Activated CD4-positive, alpha-beta T cell treated with anti-CD3 and anti-CD28 coated beads for 36 hours (primary cell): ENCODE measurements around the gene IPO11. TPM values are rescaled to one million over a fixed set of nuclear protein-coding genes. Genes with fewer than 3 reads are reported as not detected.
"Not testable (repeated sequence)": the region's sequence is repeated elsewhere in the genome, so short reads cannot be mapped to it uniquely, and the experiment has no call there.

Experiments
- ATAC-seq: fragments of 200-7000 bp; cut with Tn5 transposase; one replicate; pipeline ENCODE4 v1.10.0; 2021; ENCODE audit warnings: mild to moderate bottlenecking, moderate library complexity
- CTCF ChIA-PET: fragments of 350-600 bp; sonication (Branson Sonifier 250); formaldehyde crosslinking; loops from one replicate; lab custom pipeline; 2021; ENCODE audit warnings: antibody characterized with exemption; lab: Charles Lee
- POLR2A ChIA-PET: fragments of 350-600 bp; sonication (Branson Sonifier 250); formaldehyde crosslinking; loops from one replicate; lab custom pipeline; 2021; ENCODE audit warnings: antibody characterized with exemption, inconsistent platforms; lab: Charles Lee
- DNase-seq: peaks from one replicate; pipeline ENCODE4 v3.0.0-alpha.2; 2020
- H3K27ac Mint-ChIP-seq: one replicate; pipeline ENCODE4 v1.8.0; 2021; ENCODE audit warnings: mixed read lengths
- H3K27me3 Mint-ChIP-seq: one replicate; pipeline ENCODE4 v1.8.0; 2021; ENCODE audit warnings: mixed read lengths
- H3K36me3 Mint-ChIP-seq: one replicate; pipeline ENCODE4 v1.8.0; 2021; ENCODE audit warnings: low read depth, mixed read lengths
- H3K4me1 Mint-ChIP-seq: one replicate; pipeline ENCODE4 v1.8.0; 2021; ENCODE audit warnings: mixed read lengths
- H3K4me3 Mint-ChIP-seq: one replicate; pipeline ENCODE4 v1.8.0; 2021; ENCODE audit warnings: mild to moderate bottlenecking, moderate library complexity, mixed read lengths
- H3K9me3 Mint-ChIP-seq: one replicate; pipeline ENCODE4 v1.8.0; 2021; ENCODE audit warnings: low read depth, mixed read lengths
- intact Hi-C, 2 experiments: fragments of 100-400 bp; cut with DNase I in 1 of 2; cut with micrococcal nuclease in 1 of 2; formaldehyde crosslinking; loops; one replicate each; pipeline versions ENCODE4 v1.14.2 to v1.15.1; 2022 to 2024; cut with DNase I, micrococcal nuclease
- total RNA-seq, 2 experiments: library from RNA; stranded (reverse); gene quantifications; one replicate each; pipeline ENCODE4 v1.2.3, GENCODE V29; 2021

Gene IPO11
- total RNA-seq, 2 experiments from 2014 or later, result 57.2 to 69.9 TPM

DNA sequence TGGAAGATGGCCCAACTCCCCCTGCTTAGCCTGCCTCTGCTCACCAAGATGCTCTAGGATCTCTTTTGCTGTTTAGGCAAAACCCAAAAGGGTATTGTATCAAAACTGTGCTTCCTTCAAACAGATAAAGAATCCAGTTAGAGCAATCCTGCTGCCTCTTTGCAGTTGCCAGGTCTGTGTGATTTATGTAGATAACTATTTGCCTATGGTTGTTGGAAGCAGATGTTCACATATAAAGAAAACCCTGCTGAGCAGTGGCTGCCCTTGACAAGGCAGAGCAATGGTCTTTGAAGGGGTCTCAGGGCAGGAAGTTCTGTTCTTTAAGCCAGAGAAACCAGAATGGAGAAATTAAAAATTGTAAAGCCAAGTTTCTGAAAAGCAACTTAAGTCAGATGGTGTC, 234.7 kb downstream of the IPO11 start:
- peaks cover 2% of the 10 kb centered on the region for H3K4me1 Mint-ChIP-seq
- intact Hi-C loops, result no loop called here
- no peak for DNase-seq
- no peaks in the 10 kb centered on the region for H3K27me3 Mint-ChIP-seq
- no peak overlapping the region for H3K27ac Mint-ChIP-seq
- POLR2A ChIA-PET, result no interaction called here
- no peaks in the 10 kb centered on the region for H3K36me3 Mint-ChIP-seq
- CTCF ChIA-PET, result no interaction called here
- no peak overlapping the region for H3K4me3 Mint-ChIP-seq
- H3K9me3 Mint-ChIP-seq, result no peaks in the 10 kb centered on the region
- no peak for ATAC-seq

DNA sequence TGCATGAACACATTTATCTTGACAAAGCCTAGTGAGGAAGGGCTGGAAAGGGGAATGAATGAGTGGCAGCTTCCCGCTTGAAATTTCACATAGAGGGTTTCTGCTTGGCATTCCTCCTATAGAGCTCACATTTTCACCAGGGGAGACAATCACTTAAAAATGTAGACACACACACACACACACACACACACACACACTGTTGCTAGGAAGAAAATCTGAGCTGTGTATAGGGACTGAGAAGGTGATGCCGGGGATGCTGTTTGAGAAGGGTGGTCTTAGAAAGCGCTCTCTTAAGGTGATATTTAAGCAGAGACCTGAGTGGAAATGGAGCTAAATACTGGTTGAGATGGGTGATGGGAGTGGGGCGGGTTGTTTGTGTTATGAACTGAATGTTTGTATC, 236.5 kb downstream of the IPO11 start:
- no peak overlapping the region for H3K4me3 Mint-ChIP-seq
- CTCF ChIA-PET, result no interaction called here
- POLR2A ChIA-PET, result no interaction called here
- H3K27ac Mint-ChIP-seq, result no peak overlapping the region
- peaks cover 2% of the 10 kb centered on the region for H3K4me1 Mint-ChIP-seq
- DNase-seq (no peak), ATAC-seq (no peak)
- H3K27me3 Mint-ChIP-seq, result no peaks in the 10 kb centered on the region
- no peaks in the 10 kb centered on the region for H3K9me3 Mint-ChIP-seq
- no peaks in the 10 kb centered on the region for H3K36me3 Mint-ChIP-seq
- intact Hi-C loops, result no loop called here

DNA sequence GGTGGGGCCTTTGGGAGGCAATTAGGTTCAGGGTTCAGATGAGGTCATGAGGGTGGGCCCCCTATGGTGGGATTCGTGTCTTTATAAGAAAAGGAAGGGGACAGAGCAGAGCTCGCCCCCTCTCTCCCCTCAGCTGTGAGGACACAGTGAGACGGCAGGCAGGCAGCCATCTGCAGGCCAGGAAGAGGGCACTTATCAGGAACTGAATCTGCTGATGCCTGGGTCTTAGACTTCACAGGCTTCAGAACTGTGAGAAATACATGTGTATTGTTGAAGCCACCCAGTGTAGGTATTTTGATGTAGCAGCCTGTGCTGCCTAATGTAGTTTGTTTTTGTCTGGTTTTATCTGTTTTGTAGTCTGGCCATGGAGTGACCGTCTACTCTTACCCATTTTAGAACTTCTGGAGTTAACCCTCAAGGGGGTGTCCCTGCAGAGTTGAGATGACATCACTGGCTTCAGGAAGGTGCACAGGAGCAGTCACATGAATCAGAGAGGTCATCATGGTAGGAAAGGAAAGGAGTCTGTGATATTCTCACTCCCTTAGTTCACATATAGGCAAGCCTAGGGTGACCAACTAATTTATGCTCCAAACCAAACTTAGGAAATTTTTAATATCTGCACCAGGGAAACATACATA, 237.0 kb downstream of the IPO11 start:
- peaks cover 2% of the 10 kb centered on the region for H3K4me1 Mint-ChIP-seq
- POLR2A ChIA-PET, result no interaction called here
- H3K4me3 Mint-ChIP-seq, result no peak overlapping the region
- H3K27ac Mint-ChIP-seq, result no peak overlapping the region
- H3K27me3 Mint-ChIP-seq, result no peaks in the 10 kb centered on the region
- CTCF ChIA-PET, result no interaction called here
- no peak for ATAC-seq
- intact Hi-C loops, result no loop called here
- no peaks in the 10 kb centered on the region for H3K36me3 Mint-ChIP-seq
- H3K9me3 Mint-ChIP-seq, result no peaks in the 10 kb centered on the region
- no peak for DNase-seq

DNA sequence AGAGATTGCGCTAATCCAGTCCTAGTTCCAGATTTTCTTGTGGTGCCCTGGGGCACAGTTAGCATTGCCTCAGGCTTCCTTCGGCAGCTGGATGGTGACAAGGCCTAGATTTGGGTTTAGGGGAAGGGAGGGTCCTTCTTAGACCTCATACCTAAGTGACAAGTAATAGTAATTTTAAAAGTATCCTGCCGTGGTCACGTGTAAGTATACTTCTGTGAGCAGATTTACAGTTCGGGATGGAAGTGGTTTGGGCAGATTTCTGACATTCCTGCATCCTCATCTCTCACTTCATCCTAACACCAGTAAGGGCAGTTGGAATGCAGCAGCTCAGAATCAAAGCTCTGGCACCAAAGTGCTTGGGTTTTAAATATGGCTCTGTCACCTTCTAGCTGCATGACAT, 237.6 kb downstream of the IPO11 start:
- peaks cover 2% of the 10 kb centered on the region for H3K4me1 Mint-ChIP-seq
- no peaks in the 10 kb centered on the region for H3K27me3 Mint-ChIP-seq
- H3K9me3 Mint-ChIP-seq, result no peaks in the 10 kb centered on the region
- POLR2A ChIA-PET, result no interaction called here
- ATAC-seq, result no peak
- no peak for DNase-seq
- CTCF ChIA-PET, result interaction anchor here (0.6 kb wide), 1 partner anchor 101 kb away, joined by 3 read pairs; no protein-coding TSS in a partner anchor
- H3K36me3 Mint-ChIP-seq, result no peaks in the 10 kb centered on the region
- no peak overlapping the region for H3K27ac Mint-ChIP-seq
- intact Hi-C loops, result no loop called here
- H3K4me3 Mint-ChIP-seq, result no peak overlapping the region

DNA sequence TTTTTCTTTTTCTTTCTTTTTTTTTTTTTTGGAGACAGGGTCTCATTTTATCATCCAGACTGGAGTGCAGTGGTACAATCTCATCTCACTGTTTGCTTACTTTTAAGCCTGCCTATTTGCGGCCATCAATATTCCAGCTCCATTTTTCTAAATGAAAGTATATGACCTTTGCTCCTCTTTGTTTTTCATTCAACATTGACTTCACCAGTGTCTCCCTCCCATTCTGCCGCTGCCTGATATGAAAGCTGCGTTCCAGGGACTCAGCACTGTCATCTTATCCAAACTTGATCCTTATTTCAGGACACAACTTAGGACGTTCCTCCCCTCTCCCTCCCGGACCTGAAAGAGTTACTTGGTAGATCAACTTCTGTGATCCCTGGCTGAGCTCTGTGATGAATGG, 239.7 kb downstream of the IPO11 start:
- CTCF ChIA-PET, result interaction anchor here (0.7 kb wide), 1 partner anchor 11 kb away, joined by 3 read pairs; no protein-coding TSS in a partner anchor
- ATAC-seq (no peak), DNase-seq (no peak)
- Mint-ChIP-seq H3K27ac (no peak overlapping the region), H3K4me1 (peaks cover 2% of the 10 kb centered on the region), H3K4me3 (no peak overlapping the region), H3K9me3 (no peaks in the 10 kb centered on the region), H3K36me3 (no peaks in the 10 kb centered on the region), H3K27me3 (no peaks in the 10 kb centered on the region)
- POLR2A ChIA-PET, result no interaction called here
- intact Hi-C loops, result no loop called here

DNA sequence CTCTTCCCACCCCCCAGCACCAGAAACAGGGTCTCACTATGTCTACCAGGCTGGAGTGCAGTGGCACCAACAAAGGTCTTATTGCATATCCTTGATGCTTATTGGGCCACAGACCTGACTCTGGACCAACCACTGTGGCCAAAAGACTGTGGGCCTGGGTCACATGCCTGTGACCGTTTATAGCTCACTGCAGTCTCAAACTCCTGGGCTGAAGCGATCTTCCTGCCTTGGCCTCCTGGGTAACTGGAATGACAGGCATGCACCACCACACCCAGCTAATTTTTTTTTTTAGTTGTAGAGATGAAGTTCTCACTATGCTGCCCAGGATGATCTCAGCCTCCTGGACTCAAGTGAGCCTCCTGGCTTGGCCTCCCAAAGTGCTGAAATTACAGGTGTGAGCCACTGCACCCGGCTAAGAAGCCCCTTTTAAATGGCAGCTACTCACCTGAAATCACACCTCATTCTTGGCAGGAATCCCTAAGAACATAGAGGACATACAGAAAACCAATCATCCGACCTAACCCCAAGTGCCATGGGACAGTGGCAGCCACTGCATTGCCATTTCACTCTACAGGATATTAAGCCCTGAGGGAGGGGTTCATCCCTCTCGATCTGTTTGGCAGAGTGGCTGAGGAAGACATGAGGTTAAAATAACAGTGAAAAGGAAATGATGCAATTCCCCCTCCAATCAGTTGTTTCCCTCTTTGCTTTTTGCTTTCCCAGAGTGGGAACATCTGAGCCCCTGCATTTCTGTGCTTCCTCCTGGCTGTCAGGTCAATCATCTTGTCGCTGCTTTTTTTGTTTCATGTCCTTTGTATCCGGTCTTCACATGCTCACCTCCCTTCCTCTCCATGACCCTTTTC, 240.7 kb downstream of the IPO11 start:
- Mint-ChIP-seq H3K36me3 (no peaks in the 10 kb centered on the region), H3K27me3 (no peaks in the 10 kb centered on the region), H3K4me3 (no peak overlapping the region), H3K4me1 (peaks cover 2% of the 10 kb centered on the region), H3K9me3 (peaks cover 6% of the 10 kb centered on the region), H3K27ac (no peak overlapping the region)
- ATAC-seq, result no peak
- ChIA-PET CTCF (interaction anchor here (0.7 kb wide), 1 partner anchor 10 kb away, joined by 3 read pairs; no protein-coding TSS in a partner anchor), POLR2A (interaction anchor here (0.7 kb wide), 1 partner anchor 128 kb away, joined by 3 read pairs; no protein-coding TSS in a partner anchor)
- DNase-seq, result no peak
- intact Hi-C loops, result no loop called here

DNA sequence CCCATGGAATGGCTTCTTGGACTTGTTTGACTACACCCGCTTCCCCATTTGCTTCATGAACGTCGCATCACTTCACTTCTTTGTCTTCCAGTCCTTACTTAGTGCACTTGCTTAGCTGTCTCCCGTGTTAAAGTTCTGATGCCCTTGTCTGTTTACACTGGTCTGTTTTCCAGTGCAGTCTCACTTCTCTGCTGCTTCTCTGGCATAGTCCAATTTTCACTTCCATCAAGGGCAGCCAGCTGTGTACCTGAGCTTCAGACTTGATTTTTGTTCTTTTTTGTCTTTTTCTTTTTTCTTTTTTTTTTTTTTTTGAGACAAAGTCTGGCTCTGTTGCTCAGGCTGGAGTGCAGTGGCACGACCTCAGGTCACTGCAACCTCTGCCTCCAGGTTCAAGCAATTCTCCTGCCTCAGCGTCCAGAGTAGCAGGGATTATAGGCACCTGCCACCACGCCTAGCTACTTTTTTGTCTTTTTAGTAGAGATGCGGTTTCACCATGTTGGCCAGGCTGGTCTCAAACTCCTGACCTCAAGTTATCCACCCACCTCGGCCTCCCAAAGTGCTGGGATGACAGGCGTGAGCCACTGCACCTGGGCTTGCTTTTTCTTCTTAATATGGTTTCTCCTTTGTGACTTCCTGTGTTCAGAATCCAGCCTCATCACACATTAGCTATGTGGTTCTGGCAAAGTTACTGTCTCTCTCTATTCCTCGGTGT, 241.5 kb downstream of the IPO11 start:
- DNase-seq (no peak), ATAC-seq (no peak)
- Mint-ChIP-seq H3K36me3 (no peaks in the 10 kb centered on the region), H3K4me3 (no peak overlapping the region), H3K27me3 (no peaks in the 10 kb centered on the region), H3K27ac (no peak overlapping the region), H3K4me1 (peaks cover 2% of the 10 kb centered on the region), H3K9me3 (peaks cover 8% of the 10 kb centered on the region)
- intact Hi-C loops, result no loop called here
- ChIA-PET CTCF (no interaction called here), POLR2A (interaction anchor here (0.7 kb wide), 1 partner anchor 127 kb away, joined by 3 read pairs; no protein-coding TSS in a partner anchor)

DNA sequence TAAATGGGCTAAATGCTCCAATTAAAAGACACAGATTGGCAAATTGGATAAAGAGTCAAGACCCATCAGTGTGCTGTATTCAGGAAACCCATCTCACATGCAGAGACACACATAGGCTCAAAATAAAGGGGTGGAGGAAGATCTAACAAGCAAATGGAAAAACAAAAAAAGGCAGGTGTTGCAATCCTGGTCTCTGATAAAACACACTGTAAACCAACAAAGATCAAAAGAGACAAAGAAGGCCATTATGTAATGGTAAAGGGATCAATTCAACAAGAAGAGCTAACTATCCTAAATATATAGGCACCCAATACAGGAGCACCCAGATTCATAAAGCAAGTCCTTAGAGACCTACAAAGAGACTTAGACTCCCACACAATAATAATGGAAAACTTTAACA, 245.2 kb downstream of the IPO11 start:
- H3K27ac Mint-ChIP-seq, DNase-seq, intact Hi-C loops, H3K9me3 Mint-ChIP-seq, H3K4me3 Mint-ChIP-seq, CTCF ChIA-PET, ATAC-seq, POLR2A ChIA-PET, H3K36me3 Mint-ChIP-seq, H3K27me3 Mint-ChIP-seq, H3K4me1 Mint-ChIP-seq: not testable (repeated sequence)

DNA sequence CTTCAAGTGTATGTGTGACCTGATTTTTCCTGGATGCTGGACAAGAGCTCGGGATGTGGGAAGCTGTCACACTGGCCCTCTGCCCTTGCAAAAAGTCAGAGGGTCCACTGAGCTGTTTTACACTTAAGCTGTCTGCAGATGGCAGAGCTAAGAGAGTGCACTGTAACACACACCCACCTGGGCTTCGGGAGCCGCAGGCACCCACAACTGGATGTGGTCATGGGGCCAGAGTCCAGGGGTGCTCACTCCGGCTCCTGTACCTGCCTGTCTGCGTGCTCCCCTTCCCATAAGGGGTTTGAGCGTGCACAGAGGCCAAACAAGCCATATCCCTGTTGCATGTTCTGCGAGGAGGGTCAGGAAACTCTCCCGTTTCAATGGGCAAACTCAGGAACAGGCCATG, 248.6 kb downstream of the IPO11 start:
- H3K4me1 Mint-ChIP-seq, result no peaks in the 10 kb centered on the region
- ChIA-PET CTCF (no interaction called here), POLR2A (interaction anchor here (0.6 kb wide), 1 partner anchor 853 kb away, joined by 3 read pairs; no protein-coding TSS in a partner anchor)
- no peak overlapping the region for H3K27ac Mint-ChIP-seq
- no peak overlapping the region for H3K4me3 Mint-ChIP-seq
- H3K27me3 Mint-ChIP-seq, result no peaks in the 10 kb centered on the region
- no peak for ATAC-seq
- no peak for DNase-seq
- peaks cover 10% of the 10 kb centered on the region for H3K9me3 Mint-ChIP-seq
- H3K36me3 Mint-ChIP-seq, result no peaks in the 10 kb centered on the region
- intact Hi-C loops, result no loop called here

DNA sequence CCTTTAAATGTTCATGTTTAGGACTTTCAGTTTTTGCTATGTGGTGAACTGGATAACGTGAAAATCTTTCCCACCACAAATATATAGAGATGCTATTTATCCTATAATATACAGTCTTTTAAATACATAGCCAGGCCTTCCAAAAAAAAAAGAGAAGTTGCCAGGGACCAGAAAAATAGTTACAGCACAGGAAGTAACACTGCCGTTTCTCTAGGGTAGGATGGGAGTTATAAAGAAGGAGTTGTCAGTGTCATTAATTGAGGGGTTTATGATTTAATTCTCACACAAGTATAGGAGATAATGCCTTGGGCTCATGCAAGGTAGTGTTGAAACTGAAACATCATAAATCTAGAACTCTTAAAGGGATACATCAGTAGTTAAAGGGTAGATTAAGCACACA, 250.0 kb downstream of the IPO11 start:
- ATAC-seq, result no peak
- POLR2A ChIA-PET, result no interaction called here
- Mint-ChIP-seq H3K27me3 (no peaks in the 10 kb centered on the region), H3K4me1 (no peaks in the 10 kb centered on the region), H3K27ac (no peak overlapping the region), H3K9me3 (peaks cover 10% of the 10 kb centered on the region), H3K4me3 (no peak overlapping the region), H3K36me3 (no peaks in the 10 kb centered on the region)
- intact Hi-C loops, result no loop called here
- CTCF ChIA-PET, result no interaction called here
- no peak for DNase-seq

DNA sequence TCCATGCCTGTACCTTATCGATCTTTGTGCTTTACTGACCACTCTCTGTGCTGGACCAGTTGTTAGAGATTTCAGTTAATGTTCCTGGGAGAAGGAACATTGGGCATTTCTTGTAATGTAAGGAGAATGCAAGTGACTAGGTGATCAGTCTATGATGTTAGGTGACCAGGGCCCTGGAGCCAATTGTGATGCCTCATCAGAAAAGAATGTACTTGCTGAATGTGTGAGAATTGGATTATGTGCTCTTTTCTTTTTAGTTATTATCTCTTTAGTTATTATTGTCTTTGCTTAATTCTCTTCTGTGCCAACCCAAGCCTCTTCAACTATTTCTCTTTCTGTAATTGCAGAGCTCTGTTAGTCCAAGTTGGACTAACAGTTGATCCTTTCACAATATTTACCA, 258.9 kb downstream of the IPO11 start:
- Mint-ChIP-seq H3K9me3 (no peaks in the 10 kb centered on the region), H3K27ac (no peak overlapping the region), H3K27me3 (peaks cover 4% of the 10 kb centered on the region), H3K4me3 (no peak overlapping the region), H3K36me3 (peaks cover 2% of the 10 kb centered on the region), H3K4me1 (no peaks in the 10 kb centered on the region)
- no peak for DNase-seq
- no peak for ATAC-seq
- POLR2A ChIA-PET, result no interaction called here
- intact Hi-C loops, result no loop called here
- CTCF ChIA-PET, result no interaction called here
